HFF-Myc (cell line): ENCODE results near the gene ENPP7.
"Not testable (repeated sequence)": the region's sequence is repeated elsewhere in the genome, so short reads cannot be mapped to it uniquely, and the experiment has no call there.

Experiments
- DNase-seq: peaks from one replicate; pipeline ENCODE4 v3.0.0-alpha.2; 2011; ENCODE audit warnings: low read depth; ENCODE audit errors: extremely low read depth
- H3K4me3 ChIP-seq: replicated peaks from 2 replicates; pipeline ENCODE4 v1.5.1; 2011; ENCODE audit warnings: low read depth, mild to moderate bottlenecking, control low read depth, low read length
- TF ChIP-seq, protein P1 (sequence below): IDR thresholded peaks from 2 replicates; pipeline ENCODE4 v1.5.1; 2012; ENCODE audit warnings: mild to moderate bottlenecking, low read depth, low read length, control low read depth; ENCODE audit errors: missing control alignments

ENPP7 gene

GRCh38 chr17:79749156-79749815 lies 18.5 kb downstream of the ENPP7 start:
- H3K4me3 ChIP-seq = no peak overlapping the region
- TF ChIP-seq, protein P1, sequence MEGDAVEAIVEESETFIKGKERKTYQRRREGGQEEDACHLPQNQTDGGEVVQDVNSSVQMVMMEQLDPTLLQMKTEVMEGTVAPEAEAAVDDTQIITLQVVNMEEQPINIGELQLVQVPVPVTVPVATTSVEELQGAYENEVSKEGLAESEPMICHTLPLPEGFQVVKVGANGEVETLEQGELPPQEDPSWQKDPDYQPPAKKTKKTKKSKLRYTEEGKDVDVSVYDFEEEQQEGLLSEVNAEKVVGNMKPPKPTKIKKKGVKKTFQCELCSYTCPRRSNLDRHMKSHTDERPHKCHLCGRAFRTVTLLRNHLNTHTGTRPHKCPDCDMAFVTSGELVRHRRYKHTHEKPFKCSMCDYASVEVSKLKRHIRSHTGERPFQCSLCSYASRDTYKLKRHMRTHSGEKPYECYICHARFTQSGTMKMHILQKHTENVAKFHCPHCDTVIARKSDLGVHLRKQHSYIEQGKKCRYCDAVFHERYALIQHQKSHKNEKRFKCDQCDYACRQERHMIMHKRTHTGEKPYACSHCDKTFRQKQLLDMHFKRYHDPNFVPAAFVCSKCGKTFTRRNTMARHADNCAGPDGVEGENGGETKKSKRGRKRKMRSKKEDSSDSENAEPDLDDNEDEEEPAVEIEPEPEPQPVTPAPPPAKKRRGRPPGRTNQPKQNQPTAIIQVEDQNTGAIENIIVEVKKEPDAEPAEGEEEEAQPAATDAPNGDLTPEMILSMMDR = no peak
- no peak for DNase-seq

- TF ChIP-seq, protein P1 = no peak
- no peak overlapping the region for H3K4me3 ChIP-seq
- no peak for DNase-seq
Measured at GRCh38 chr17:79749958-79750357, 19.2 kb downstream of the ENPP7 start.

- no peak for DNase-seq
- H3K4me3 ChIP-seq = no peak overlapping the region
- TF ChIP-seq, protein P1 = no peak
Measured at GRCh38 chr17:79750650-79751545, 20.2 kb downstream of the ENPP7 start.

- DNase-seq = no peak
- TF ChIP-seq, protein P1 = no peak
- no peak overlapping the region for H3K4me3 ChIP-seq
Measured at GRCh38 chr17:79752175-79752574, 21.4 kb downstream of the ENPP7 start.

DNA sequence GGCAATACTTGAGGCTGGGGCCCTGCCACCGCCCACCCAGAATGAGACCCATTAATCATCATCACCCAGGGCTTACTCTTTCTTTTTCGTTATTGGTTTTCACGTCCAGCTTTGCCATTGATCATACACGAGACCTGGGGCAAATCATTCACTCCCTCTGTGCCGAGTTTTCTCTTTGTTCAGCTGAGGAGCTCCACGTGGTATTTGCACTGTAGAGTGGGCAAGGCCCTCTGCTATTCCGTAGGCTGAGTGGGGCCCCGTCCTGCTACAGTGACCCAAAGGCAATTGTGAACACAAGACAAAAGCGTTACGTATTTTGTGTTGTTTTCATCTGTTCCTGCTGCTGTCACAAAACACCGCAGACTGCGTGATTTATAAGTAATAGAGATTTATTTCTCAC lies 23.6 kb downstream of the ENPP7 start:
- TF ChIP-seq, protein P1 = no peak
- no peak for DNase-seq
- H3K4me3 ChIP-seq = no peak overlapping the region

DNA sequence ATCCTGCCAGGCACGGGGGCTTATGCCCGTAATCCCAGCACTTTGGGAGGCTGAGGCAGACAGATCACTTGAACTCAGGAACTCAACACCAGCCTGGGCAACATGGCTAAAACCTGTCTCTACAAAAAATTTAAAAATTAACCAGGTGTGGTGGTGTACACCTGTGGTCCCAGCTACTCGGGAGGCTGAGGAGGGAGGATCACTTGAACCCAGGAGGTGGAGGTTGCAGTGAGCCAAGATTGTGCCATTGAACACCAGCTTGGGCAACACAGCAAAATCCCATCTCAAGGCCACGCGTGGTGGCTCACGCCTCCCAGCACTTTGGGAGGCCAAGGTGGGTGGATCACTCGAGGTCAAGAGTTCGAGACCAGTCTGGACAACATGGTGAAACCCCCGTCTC lies 24.2 kb downstream of the ENPP7 start:
- DNase-seq, H3K4me3 ChIP-seq: not testable (repeated sequence)

DNA sequence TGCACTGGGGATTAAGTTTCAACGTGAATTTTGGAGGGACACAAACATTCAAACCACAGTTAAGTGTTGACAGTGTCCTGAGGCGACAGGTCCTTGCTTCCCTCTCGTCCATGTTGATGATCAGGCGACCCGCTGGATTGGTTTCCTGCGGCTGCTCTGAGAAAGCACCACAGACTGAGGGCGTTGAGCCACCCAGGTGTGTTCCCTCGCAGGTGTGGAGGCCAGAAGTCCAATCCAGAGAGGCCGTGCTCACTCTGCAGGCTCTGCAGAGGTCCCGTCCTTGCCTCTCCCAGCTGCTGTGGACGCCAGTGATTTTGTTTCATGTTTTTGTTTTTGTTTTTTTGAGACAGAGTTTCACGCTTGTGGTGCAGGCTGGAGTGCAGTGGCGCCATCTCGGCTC lies 24.8 kb downstream of the ENPP7 start:
- H3K4me3 ChIP-seq = no peak overlapping the region
- TF ChIP-seq, protein P1 = no peak
- DNase-seq = no peak
